Kasumi-1 (cell line): ENCODE data around the gene ALPG.
"Not testable (repeated sequence)": the region's sequence is repeated elsewhere in the genome, so short reads cannot be mapped to it uniquely, and the experiment has no call there.

Experiments
- DNase-seq, 2 experiments: peaks; one replicate each; lab custom pipeline; 2025; lab: John Stamatoyannopoulos, UW

The ALPG gene

GRCh38 chr2:232406556-232407310 lies at the start of gene ALPG:
TSS of gene ALPG (plus strand) at chr2:232406844. CDS start at chr2:232406895, 51 bp downstream.
- DNase-seq: no peak

GRCh38 chr2:232361646-232362045 lies 45.0 kb upstream of the ALPG start:
- DNase-seq: no peak

- no peak for DNase-seq
These were observed 44.3 kb upstream of the ALPG start for GRCh38 chr2:232362174-232362900.

- not testable (repeated sequence) for DNase-seq
These were observed 43.4 kb upstream of the ALPG start for GRCh38 chr2:232363064-232363783.

- no peak for DNase-seq
These were observed 42.6 kb upstream of the ALPG start for GRCh38 chr2:232363784-232364615.

GRCh38 chr2:232364806-232365594 lies 41.6 kb upstream of the ALPG start:
- not testable (repeated sequence) for DNase-seq

- DNase-seq: peak in 1 of 2 experiments; percentile 0
These were observed 40.9 kb upstream of the ALPG start for GRCh38 chr2:232365621-232366321.

GRCh38 chr2:232366461-232366860 lies 40.2 kb upstream of the ALPG start:
- DNase-seq: not testable (repeated sequence)

GRCh38 chr2:232367016-232367415 lies 39.6 kb upstream of the ALPG start:
- no peak for DNase-seq

GRCh38 chr2:232367591-232368233 lies 38.9 kb upstream of the ALPG start:
- no peak for DNase-seq

GRCh38 chr2:232368311-232368731 lies 38.3 kb upstream of the ALPG start:
- no peak for DNase-seq

GRCh38 chr2:232369126-232369951 lies 37.3 kb upstream of the ALPG start:
- DNase-seq: no peak

GRCh38 chr2:232370007-232370406 lies 36.6 kb upstream of the ALPG start:
- DNase-seq: not testable (repeated sequence)

- DNase-seq: no peak
These were observed 34.1 kb upstream of the ALPG start for GRCh38 chr2:232372231-232373208.

GRCh38 chr2:232374356-232374755 lies 32.3 kb upstream of the ALPG start:
- no peak for DNase-seq

GRCh38 chr2:232375164-232375563 lies 31.5 kb upstream of the ALPG start:
- DNase-seq: no peak

- DNase-seq: no peak
These were observed 30.4 kb upstream of the ALPG start for GRCh38 chr2:232376260-232376659.

GRCh38 chr2:232376713-232377112 lies 29.9 kb upstream of the ALPG start:
- DNase-seq: no peak
